C1 segment of cervical spinal cord (tissue), 14 donors: Measurements from ENCODE around the gene UBE2E1.
"Not testable (repeated sequence)": the region's sequence is repeated elsewhere in the genome, so short reads cannot be mapped to it uniquely, and the experiment has no call there.

ENCODE experiments used
- DNase-seq, 14 donors: peaks; one replicate each; lab custom pipeline; 2025; lab: John Stamatoyannopoulos, UW

The UBE2E1 gene

DNA sequence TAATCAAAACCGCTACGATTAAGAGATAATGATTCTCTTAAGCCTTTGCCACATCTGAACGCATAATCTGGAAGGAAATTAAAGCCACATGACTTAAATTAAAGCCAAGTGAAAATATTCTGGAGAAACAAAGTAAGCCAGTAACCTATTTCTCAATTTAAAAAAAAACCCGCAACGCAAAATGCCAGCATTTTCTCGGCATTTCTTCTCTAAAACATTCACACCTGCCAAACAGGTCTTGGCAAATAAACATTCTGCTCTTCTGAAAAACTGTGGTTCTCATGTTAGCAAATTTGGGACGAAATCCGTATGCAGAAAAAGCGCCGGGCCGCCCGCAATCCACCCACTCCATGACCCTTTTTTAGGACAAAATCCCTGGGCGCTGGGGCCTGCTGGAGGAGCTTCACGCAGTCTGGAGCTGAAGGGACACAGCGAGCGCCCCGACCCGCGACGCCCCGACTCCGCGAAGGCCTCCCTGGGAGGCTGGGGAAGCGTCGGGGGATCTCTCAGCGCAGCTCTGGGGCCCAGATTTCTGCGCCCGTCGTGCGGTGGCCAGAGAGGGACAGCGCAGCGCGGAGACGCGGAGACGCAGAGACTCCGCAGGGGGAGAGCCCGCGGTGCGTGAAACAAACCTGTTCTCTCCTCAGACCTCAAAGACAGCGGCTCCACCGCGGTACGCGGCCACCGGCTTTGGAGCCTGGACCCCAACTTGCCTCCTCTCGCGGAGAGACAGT is 110.6 kb downstream of the UBE2E1 start:
- DNase-seq: peak in 2 of 14 donors; percentile 73 to 76

GRCh38 chr3:23916886-23917678 is 111.3 kb downstream of the UBE2E1 start, which contains the start of the genes NKIRAS1 and RPL15:
Gene NKIRAS1, minus strand, starts transcription at chr3:23916990. Its CDS starts 6,086 bp downstream, at chr3:23910904.
Gene RPL15, plus strand, starts transcription at chr3:23917132. Its CDS starts 728 bp downstream, at chr3:23917860.
- DNase-seq: peak; percentile 59 to 97 (median 94)

DNA sequence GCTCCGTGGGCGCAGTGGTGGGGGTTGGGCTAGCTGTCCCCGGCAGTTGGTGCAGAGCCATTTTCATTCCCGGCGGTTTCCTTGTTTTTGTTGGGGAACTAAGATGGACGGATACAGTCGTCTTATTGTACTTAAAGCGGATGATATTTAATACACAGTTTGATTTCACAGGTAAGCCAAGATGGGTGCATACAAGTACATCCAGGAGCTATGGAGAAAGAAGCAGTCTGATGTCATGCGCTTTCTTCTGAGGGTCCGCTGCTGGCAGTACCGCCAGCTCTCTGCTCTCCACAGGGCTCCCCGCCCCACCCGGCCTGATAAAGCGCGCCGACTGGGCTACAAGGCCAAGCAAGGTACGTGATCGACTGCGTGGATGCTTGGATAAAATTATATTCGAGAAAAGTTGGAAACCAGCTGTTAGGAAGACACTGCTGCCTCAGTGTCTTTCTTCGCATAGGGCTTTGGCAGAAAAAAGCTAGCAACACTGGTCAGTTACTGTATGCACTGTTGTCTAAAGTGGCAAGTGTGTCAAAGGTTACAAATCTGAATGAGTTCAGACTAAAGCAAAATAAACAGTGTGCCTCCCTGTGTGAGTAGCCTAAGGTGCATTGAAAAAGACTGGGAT is 112.0 kb downstream of the UBE2E1 start:
- peak in 1 of 14 donors; percentile 27 for DNase-seq

- DNase-seq: not testable (repeated sequence)
These were observed 112.6 kb downstream of the UBE2E1 start for GRCh38 chr3:23918331-23918730.

DNA sequence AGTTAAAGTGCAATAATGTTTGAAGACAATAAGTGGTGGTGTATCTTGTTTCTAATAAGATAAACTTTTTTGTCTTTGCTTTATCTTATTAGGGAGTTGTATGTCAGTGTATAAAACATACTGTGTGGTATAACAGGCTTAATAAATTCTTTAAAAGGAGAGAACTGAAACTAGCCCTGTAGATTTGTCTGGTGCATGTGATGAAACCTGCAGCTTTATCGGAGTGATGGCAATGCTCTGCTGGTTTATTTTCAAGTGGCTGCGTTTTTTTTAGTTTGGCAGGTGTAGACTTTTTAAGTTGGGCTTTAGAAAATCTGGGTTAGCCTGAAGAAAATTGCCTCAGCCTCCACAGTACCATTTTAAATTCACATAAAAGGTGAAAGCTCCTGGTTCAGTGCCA is 113.9 kb downstream of the UBE2E1 start:
- no peak for DNase-seq

DNA sequence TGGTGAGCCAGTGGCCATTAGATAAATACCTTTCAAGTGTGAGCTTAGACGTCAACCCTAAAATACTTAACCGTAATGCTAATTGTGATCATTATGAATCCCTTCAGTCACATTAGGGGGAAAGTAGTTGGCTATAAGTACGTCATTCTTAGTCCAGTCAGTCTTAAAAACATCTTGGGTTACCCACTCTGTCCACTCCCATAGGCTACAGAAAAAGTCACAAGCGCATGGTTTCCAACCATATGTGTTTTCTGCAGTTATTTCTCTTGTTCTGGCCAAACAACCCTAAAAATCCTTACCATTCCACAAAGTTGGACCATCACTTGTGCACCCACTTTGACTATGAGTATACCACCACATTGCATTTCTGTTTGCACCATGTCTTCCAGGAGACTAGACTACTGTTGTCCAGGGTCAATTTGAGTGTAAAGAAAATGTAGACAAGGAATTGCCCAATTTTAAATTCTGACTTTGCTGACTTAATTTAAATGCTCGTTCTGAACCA is 114.4 kb downstream of the UBE2E1 start:
- no peak for DNase-seq

GRCh38 chr3:23921052-23921511 is 115.3 kb downstream of the UBE2E1 start:
- DNase-seq: no peak

DNA sequence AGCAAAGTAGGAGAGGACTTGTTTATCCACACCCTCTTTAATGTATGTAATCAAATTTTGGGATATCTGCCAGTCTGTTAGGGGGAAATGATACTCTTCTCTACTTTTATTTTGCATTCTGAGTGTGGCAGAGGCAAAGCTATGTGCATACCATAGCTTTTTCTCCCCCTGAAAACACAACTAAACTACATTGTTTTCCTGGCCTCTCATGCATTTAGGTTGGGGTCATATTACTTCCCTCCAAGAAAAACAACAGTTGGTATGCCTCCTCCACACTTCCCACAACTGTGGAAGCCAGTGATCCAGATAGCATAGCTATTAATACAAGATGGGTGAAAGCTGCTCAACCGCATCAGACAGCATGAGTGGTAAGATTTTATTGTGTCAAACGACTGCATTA is 118.0 kb downstream of the UBE2E1 start:
- no peak for DNase-seq

- no peak for DNase-seq
These were observed 120.5 kb downstream of the UBE2E1 start for GRCh38 chr3:23926246-23926645.

GRCh38 chr3:23926736-23927135 is 121.0 kb downstream of the UBE2E1 start:
- DNase-seq: peak in 2 of 14 donors; percentile 5 to 8

DNA sequence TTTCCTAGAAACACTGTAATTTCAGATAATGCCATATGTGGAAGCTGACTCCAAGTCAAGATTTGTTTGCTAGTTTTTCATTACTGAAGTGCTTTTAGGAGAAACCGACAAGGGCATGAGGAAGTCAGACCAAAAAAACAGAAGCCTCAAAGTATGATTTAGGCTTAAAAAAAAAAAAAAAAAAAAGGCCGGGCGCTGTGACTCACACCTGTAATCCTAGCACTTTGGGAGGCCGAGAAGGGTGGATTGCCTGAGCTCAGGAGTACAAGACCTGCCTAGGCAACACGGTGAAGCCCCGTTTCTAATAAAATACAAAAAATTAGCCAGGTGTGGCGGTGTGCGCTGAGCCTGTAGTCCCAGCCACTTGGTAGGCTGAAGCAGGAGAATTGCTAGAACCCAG is 122.8 kb downstream of the UBE2E1 start:
- DNase-seq: no peak

- no peak for DNase-seq
These were observed 125.8 kb downstream of the UBE2E1 start for GRCh38 chr3:23931597-23931996.

DNA sequence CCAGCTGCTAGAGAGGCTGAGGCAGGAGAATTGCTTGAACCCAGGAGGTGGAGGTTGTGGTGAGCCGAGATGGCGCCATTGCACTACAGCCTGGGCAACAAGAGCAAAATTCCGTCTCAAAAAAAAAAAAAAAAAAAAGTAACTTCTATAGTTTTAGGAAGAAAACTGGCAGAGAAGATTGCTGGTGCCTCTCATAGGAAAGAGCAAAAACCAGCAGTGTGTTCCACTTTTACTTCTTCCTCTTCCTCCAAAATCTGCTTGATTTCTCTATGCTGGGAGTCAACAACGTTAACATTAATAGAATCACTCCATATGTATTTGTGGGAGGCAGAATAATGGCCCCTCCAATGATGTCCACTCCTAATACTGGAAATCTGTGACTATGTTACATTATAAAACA is 126.8 kb downstream of the UBE2E1 start:
- DNase-seq: no peak

- no peak for DNase-seq
These were observed 128.5 kb downstream of the UBE2E1 start for GRCh38 chr3:23934253-23934652.

DNA sequence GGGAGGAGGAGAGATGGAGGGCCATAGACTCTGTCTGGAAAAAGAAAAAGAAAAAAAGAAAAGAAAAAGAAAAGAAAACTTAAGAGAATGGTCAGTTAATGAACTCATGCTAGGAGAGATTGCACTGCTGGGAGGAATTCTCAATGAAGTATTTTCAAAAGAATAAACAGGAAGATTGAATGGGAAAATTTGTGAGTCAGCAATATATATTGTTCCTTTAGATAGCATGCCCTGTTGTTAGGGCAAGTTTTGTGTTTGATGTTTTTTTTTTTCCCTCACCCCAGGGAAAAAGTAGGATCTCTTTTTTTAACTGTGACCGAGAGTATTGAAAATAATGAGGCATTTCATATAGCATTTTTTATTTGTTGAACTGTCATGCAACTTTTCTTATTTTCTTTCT is 131.5 kb downstream of the UBE2E1 start:
- DNase-seq: no peak

DNA sequence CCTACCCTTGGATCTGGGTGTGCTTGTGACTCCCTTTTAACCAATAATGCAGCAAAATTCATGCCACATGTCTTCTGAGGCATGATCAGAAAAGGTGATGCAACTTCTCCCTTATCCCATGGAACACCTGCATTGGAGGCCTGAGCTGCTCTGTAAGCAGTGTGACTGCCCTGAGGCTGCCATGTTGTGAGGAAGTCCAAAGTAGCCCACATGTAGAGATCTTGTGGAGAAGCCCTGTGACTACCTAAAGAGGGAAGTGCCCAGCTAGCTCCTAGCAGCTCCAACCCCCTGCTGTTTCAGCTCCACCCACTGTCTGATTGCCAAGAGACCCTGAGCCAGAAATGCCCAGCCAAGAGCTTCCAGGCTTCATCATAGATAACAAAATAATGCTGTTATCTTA is 132.9 kb downstream of the UBE2E1 start:
- no peak for DNase-seq

- no peak for DNase-seq
These were observed 135.0 kb downstream of the UBE2E1 start for GRCh38 chr3:23940775-23941174.
